Activated T-helper 1 cell treated with anti-CD3 and anti-CD28 coated beads, Interleukin-12 subunit alpha, Interleukin-12 subunit beta, Interleukin-2, Interleukin-4 antibody, amounts not matched to agents 30 ng/mL and 10 ng/mL and 1 ng/mL, durations not matched to agents 14 hours and 24 hours and 36 hours (primary cell): ENCODE results near the gene HHIP. TPM values are rescaled to one million over a fixed set of nuclear protein-coding genes. Genes with fewer than 3 reads are reported as not detected.

Source experiments
- DNase-seq: peaks from one replicate; pipeline ENCODE4 v3.0.0; 2021; ENCODE audit warnings: low spot score
- H3K27ac Mint-ChIP-seq: one replicate; pipeline ENCODE4 v1.8.0; 2021; ENCODE audit warnings: mild to moderate bottlenecking, mixed read lengths
- H3K27me3 Mint-ChIP-seq: one replicate; pipeline ENCODE4 v1.8.0; 2022; ENCODE audit warnings: mild to moderate bottlenecking, moderate library complexity, mixed read lengths; ENCODE audit not compliant: insufficient read depth
- H3K36me3 Mint-ChIP-seq: one replicate; pipeline ENCODE4 v1.8.0; 2021; ENCODE audit warnings: low read depth, mixed read lengths
- H3K4me1 Mint-ChIP-seq: one replicate; pipeline ENCODE4 v1.8.0; 2021; ENCODE audit warnings: low read depth, mixed read lengths
- H3K4me3 Mint-ChIP-seq: one replicate; pipeline ENCODE4 v1.8.0; 2021; ENCODE audit warnings: mild to moderate bottlenecking, moderate library complexity, mixed read lengths
- H3K9me3 Mint-ChIP-seq: one replicate; pipeline ENCODE4 v1.8.0; 2021; ENCODE audit warnings: mixed read lengths
- intact Hi-C: fragments of 100-400 bp; cut with micrococcal nuclease; formaldehyde crosslinking; loops from one replicate; pipeline ENCODE4 v1.15.1; 2024
- total RNA-seq: library from RNA; stranded (reverse); gene quantifications from 2 replicates; pipeline ENCODE4 v1.2.3, GENCODE V29; 2022

Gene HHIP
- total RNA-seq, 1 donor from 2014 or later: not detected

- no peak for DNase-seq
- H3K4me1 Mint-ChIP-seq: no peaks in the 10 kb centered on the region
- intact Hi-C loops: no loop called here
- no peaks in the 10 kb centered on the region for H3K9me3 Mint-ChIP-seq
- no peak overlapping the region for H3K4me3 Mint-ChIP-seq
- H3K27me3 Mint-ChIP-seq: no peaks in the 10 kb centered on the region
- H3K36me3 Mint-ChIP-seq: no peaks in the 10 kb centered on the region
- H3K27ac Mint-ChIP-seq: no peak overlapping the region
Measured at GRCh38 chr4:144718958-144719512, 73.1 kb downstream of the HHIP start.

- H3K9me3 Mint-ChIP-seq: no peaks in the 10 kb centered on the region
- DNase-seq: no peak
- no peaks in the 10 kb centered on the region for H3K27me3 Mint-ChIP-seq
- H3K4me3 Mint-ChIP-seq: no peak overlapping the region
- intact Hi-C loops: no loop called here
- H3K4me1 Mint-ChIP-seq: no peaks in the 10 kb centered on the region
- no peaks in the 10 kb centered on the region for H3K36me3 Mint-ChIP-seq
- H3K27ac Mint-ChIP-seq: no peak overlapping the region
Measured at GRCh38 chr4:144720491-144720890, 74.5 kb downstream of the HHIP start.

- intact Hi-C loops: no loop called here
- H3K9me3 Mint-ChIP-seq: no peaks in the 10 kb centered on the region
- H3K36me3 Mint-ChIP-seq: no peaks in the 10 kb centered on the region
- no peak for DNase-seq
- H3K27me3 Mint-ChIP-seq: no peaks in the 10 kb centered on the region
- H3K4me1 Mint-ChIP-seq: no peaks in the 10 kb centered on the region
- H3K27ac Mint-ChIP-seq: no peak overlapping the region
- H3K4me3 Mint-ChIP-seq: no peak overlapping the region
Measured at GRCh38 chr4:144721994-144722393, 76.0 kb downstream of the HHIP start.

GRCh38 chr4:144723471-144723870 is 77.5 kb downstream of the HHIP start:
- intact Hi-C loops: no loop called here
- Mint-ChIP-seq H3K27ac (no peak overlapping the region), H3K36me3 (no peaks in the 10 kb centered on the region), H3K4me3 (no peak overlapping the region), H3K27me3 (no peaks in the 10 kb centered on the region), H3K4me1 (no peaks in the 10 kb centered on the region), H3K9me3 (no peaks in the 10 kb centered on the region)
- no peak for DNase-seq

GRCh38 chr4:144729175-144729574 is 83.2 kb downstream of the HHIP start:
- H3K36me3 Mint-ChIP-seq: no peaks in the 10 kb centered on the region
- H3K4me3 Mint-ChIP-seq: no peak overlapping the region
- no peak for DNase-seq
- H3K4me1 Mint-ChIP-seq: no peaks in the 10 kb centered on the region
- no peak overlapping the region for H3K27ac Mint-ChIP-seq
- intact Hi-C loops: no loop called here
- H3K27me3 Mint-ChIP-seq: no peaks in the 10 kb centered on the region
- H3K9me3 Mint-ChIP-seq: no peaks in the 10 kb centered on the region

GRCh38 chr4:144732584-144733428 is 86.8 kb downstream of the HHIP start:
- H3K4me3 Mint-ChIP-seq: no peak overlapping the region
- no peaks in the 10 kb centered on the region for H3K27me3 Mint-ChIP-seq
- H3K4me1 Mint-ChIP-seq: no peaks in the 10 kb centered on the region
- no peaks in the 10 kb centered on the region for H3K9me3 Mint-ChIP-seq
- H3K27ac Mint-ChIP-seq: no peak overlapping the region
- H3K36me3 Mint-ChIP-seq: no peaks in the 10 kb centered on the region
- intact Hi-C loops: no loop called here
- no peak for DNase-seq

GRCh38 chr4:144733566-144733965 is 87.6 kb downstream of the HHIP start:
- no peak for DNase-seq
- no peak overlapping the region for H3K4me3 Mint-ChIP-seq
- no peaks in the 10 kb centered on the region for H3K4me1 Mint-ChIP-seq
- intact Hi-C loops: no loop called here
- H3K9me3 Mint-ChIP-seq: no peaks in the 10 kb centered on the region
- no peak overlapping the region for H3K27ac Mint-ChIP-seq
- H3K36me3 Mint-ChIP-seq: no peaks in the 10 kb centered on the region
- H3K27me3 Mint-ChIP-seq: no peaks in the 10 kb centered on the region

- H3K27me3 Mint-ChIP-seq: no peaks in the 10 kb centered on the region
- no peak for DNase-seq
- no peaks in the 10 kb centered on the region for H3K36me3 Mint-ChIP-seq
- no peaks in the 10 kb centered on the region for H3K9me3 Mint-ChIP-seq
- H3K27ac Mint-ChIP-seq: no peak overlapping the region
- no peak overlapping the region for H3K4me3 Mint-ChIP-seq
- intact Hi-C loops: no loop called here
- no peaks in the 10 kb centered on the region for H3K4me1 Mint-ChIP-seq
Measured at GRCh38 chr4:144734522-144734921, 88.6 kb downstream of the HHIP start.

- H3K27ac Mint-ChIP-seq: no peak overlapping the region
- H3K4me3 Mint-ChIP-seq: no peak overlapping the region
- intact Hi-C loops: no loop called here
- no peaks in the 10 kb centered on the region for H3K4me1 Mint-ChIP-seq
- no peaks in the 10 kb centered on the region for H3K27me3 Mint-ChIP-seq
- DNase-seq: no peak
- H3K36me3 Mint-ChIP-seq: no peaks in the 10 kb centered on the region
- no peaks in the 10 kb centered on the region for H3K9me3 Mint-ChIP-seq
Measured at GRCh38 chr4:144738649-144739048, 92.7 kb downstream of the HHIP start.

- H3K36me3 Mint-ChIP-seq: no peaks in the 10 kb centered on the region
- H3K4me3 Mint-ChIP-seq: no peak overlapping the region
- intact Hi-C loops: no loop called here
- no peak for DNase-seq
- no peaks in the 10 kb centered on the region for H3K4me1 Mint-ChIP-seq
- no peaks in the 10 kb centered on the region for H3K27me3 Mint-ChIP-seq
- no peaks in the 10 kb centered on the region for H3K9me3 Mint-ChIP-seq
- H3K27ac Mint-ChIP-seq: no peak overlapping the region
Measured at GRCh38 chr4:144739511-144740033, 93.6 kb downstream of the HHIP start.

GRCh38 chr4:144740316-144740715 is 94.4 kb downstream of the HHIP start:
- H3K4me3 Mint-ChIP-seq: no peak overlapping the region
- no peaks in the 10 kb centered on the region for H3K9me3 Mint-ChIP-seq
- no peak for DNase-seq
- H3K27ac Mint-ChIP-seq: no peak overlapping the region
- no peaks in the 10 kb centered on the region for H3K27me3 Mint-ChIP-seq
- H3K36me3 Mint-ChIP-seq: no peaks in the 10 kb centered on the region
- intact Hi-C loops: no loop called here
- H3K4me1 Mint-ChIP-seq: no peaks in the 10 kb centered on the region

- no peaks in the 10 kb centered on the region for H3K9me3 Mint-ChIP-seq
- no peaks in the 10 kb centered on the region for H3K4me1 Mint-ChIP-seq
- H3K27ac Mint-ChIP-seq: no peak overlapping the region
- H3K27me3 Mint-ChIP-seq: no peaks in the 10 kb centered on the region
- no peak for DNase-seq
- intact Hi-C loops: no loop called here
- no peak overlapping the region for H3K4me3 Mint-ChIP-seq
- no peaks in the 10 kb centered on the region for H3K36me3 Mint-ChIP-seq
Measured at GRCh38 chr4:144748814-144749555, 103.0 kb downstream of the HHIP start.

GRCh38 chr4:144750348-144750747 is 104.4 kb downstream of the HHIP start:
- Mint-ChIP-seq H3K9me3 (no peaks in the 10 kb centered on the region), H3K27ac (no peak overlapping the region), H3K4me3 (no peak overlapping the region), H3K4me1 (no peaks in the 10 kb centered on the region), H3K36me3 (no peaks in the 10 kb centered on the region), H3K27me3 (no peaks in the 10 kb centered on the region)
- intact Hi-C loops: no loop called here
- DNase-seq: no peak
